GM18526 (cell line): ENCODE measurements around the gene NPVF.

Source experiments
- POLR2A ChIP-seq: IDR thresholded peaks from 3 replicates; pipeline ENCODE4 v1.6.1; 2011; ENCODE audit not compliant: insufficient read length; ENCODE audit errors: extremely low read depth

The NPVF gene

GRCh38 chr7:25228386-25228785 lies at the start of gene NPVF:
TSS of gene NPVF (minus strand) at chr7:25228486. CDS start at chr7:25228439, 47 bp downstream.
- no peak for TF ChIP-seq POLR2A

GRCh38 chr7:25272265-25272664 lies 44.0 kb upstream of the NPVF start:
- no peak for TF ChIP-seq POLR2A

GRCh38 chr7:25263337-25263736 lies 35.1 kb upstream of the NPVF start:
- TF ChIP-seq POLR2A = no peak

- no peak for TF ChIP-seq POLR2A
Observed at GRCh38 chr7:25262586-25262985, 34.3 kb upstream of the NPVF start.

- no peak for TF ChIP-seq POLR2A
Observed at GRCh38 chr7:25261545-25262140, 33.4 kb upstream of the NPVF start.

- TF ChIP-seq POLR2A = no peak
Observed at GRCh38 chr7:25260862-25261494, 32.7 kb upstream of the NPVF start.

GRCh38 chr7:25259487-25260243 lies 31.4 kb upstream of the NPVF start:
- no peak for TF ChIP-seq POLR2A

GRCh38 chr7:25256333-25256819 lies 28.1 kb upstream of the NPVF start:
- TF ChIP-seq POLR2A = no peak

- no peak for TF ChIP-seq POLR2A
Observed at GRCh38 chr7:25255611-25256332, 27.5 kb upstream of the NPVF start.

- no peak for TF ChIP-seq POLR2A
Observed at GRCh38 chr7:25254604-25255003, 26.3 kb upstream of the NPVF start.

- no peak for TF ChIP-seq POLR2A
Observed at GRCh38 chr7:25253714-25254113, 25.4 kb upstream of the NPVF start.

- no peak for TF ChIP-seq POLR2A
Observed at GRCh38 chr7:25250386-25250785, 22.1 kb upstream of the NPVF start.

- no peak for TF ChIP-seq POLR2A
Observed at GRCh38 chr7:25249772-25250171, 21.5 kb upstream of the NPVF start.

- TF ChIP-seq POLR2A = no peak
Observed at GRCh38 chr7:25246306-25246705, 18.0 kb upstream of the NPVF start.

- no peak for TF ChIP-seq POLR2A
Observed at GRCh38 chr7:25244254-25245033, 16.2 kb upstream of the NPVF start.
